Muscle of leg (tissue), 11 donors: ENCODE measurements around the gene SLC46A3. TPM values are rescaled to one million over a fixed set of nuclear protein-coding genes. Genes with fewer than 3 reads are reported as not detected.
"Not testable (repeated sequence)": the region's sequence is repeated elsewhere in the genome, so short reads cannot be mapped to it uniquely, and the experiment has no call there.

Source experiments
- DNase-seq: peaks from one replicate; pipeline ENCODE4 v3.0.0; 2013
- H3K27ac ChIP-seq: one replicate; pipeline ENCODE4 v1.5.1; 2013; ENCODE audit warnings: mild to moderate bottlenecking, low read length, control low read depth
- H3K27me3 ChIP-seq: one replicate; pipeline ENCODE4 v1.6.1; 2013; ENCODE audit warnings: low read length; ENCODE audit not compliant: control insufficient read depth, insufficient read depth
- H3K36me3 ChIP-seq: one replicate; pipeline ENCODE4 v1.6.1; 2013; ENCODE audit warnings: low read length; ENCODE audit not compliant: control insufficient read depth, insufficient read depth
- H3K4me1 ChIP-seq: one replicate; pipeline ENCODE4 v1.6.1; 2013; ENCODE audit warnings: low read length; ENCODE audit not compliant: control insufficient read depth, insufficient read depth
- H3K4me3 ChIP-seq: one replicate; pipeline ENCODE4 v1.5.1; 2013; ENCODE audit warnings: low read length, control low read depth
- H3K9me3 ChIP-seq: replicated peaks from 2 replicates; pipeline ENCODE4 v1.6.1; 2013; ENCODE audit warnings: low read depth, low read length; ENCODE audit not compliant: control insufficient read depth
- whole genome bisulfite sequencing: methylation state at CpG from one replicate; pipeline ENCODE4 v1.1.5; 2013; ENCODE audit warnings: missing lambda C conversion rate; ENCODE audit not compliant: insufficient coverage; 5-methylcytosine and 5-hydroxymethylcytosine counted together
- polyA plus RNA-seq, 8 donors: library from polyadenylated mRNA; unstranded; fragments of 120-200 nt; gene quantifications; one replicate each; pipeline versions ENCODE4 v1.2.1 to v1.2.3, GENCODE V29; 2013; ENCODE audit warnings: inconsistent platforms in 1 of 8, low replicate concordance in 1 of 8; ENCODE audit not compliant: insufficient read length in 8 of 8, insufficient read depth in 1 of 8
- total RNA-seq: library from RNA; stranded (reverse); fragments of 120-200 nt; gene quantifications from one replicate; pipeline ENCODE4 v1.2.4, GENCODE V29; 2013

SLC46A3 gene
- total and polyA plus RNA-seq, 9 donors, result 0.91 to 8.0 (median 1.4) TPM

DNA sequence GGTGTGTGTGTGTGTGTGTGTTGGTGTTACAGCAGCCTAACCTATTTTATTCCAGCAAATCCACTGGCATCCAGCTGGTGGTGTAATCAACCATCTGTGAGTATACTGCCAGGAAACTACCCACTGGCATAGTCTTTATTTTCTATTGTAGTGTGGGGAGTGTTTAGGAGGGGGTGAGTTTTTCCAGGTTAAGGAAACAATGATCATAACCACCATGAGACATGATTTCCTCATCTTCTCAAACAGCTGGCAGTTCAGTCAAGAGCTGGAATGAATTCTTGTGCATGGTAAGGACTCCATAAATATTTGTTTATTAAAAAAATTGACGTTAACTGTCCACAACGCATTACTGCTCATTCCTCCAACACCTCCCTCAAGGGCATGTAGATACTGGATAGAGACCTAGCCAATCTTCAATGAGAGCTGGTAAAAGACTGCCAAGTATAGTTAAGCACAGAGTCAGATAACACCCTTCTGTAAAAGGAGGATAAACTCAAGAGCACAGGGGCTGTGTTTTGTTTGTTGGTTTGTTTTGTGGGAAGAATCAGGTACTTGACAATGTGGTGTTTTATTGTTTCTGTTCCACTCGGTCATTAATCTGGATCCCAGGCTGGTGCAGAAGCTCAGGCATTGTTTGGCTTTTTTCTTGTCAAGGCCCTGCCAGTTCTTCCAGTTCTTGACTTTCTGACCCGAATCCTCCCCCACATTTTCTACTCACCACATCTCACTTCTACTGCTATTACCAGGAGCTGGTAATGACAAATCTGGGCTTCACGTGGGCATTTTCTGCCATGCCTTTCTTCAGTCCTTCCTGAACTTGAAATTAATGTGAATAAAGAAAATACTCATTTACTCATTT, 31.6 kb upstream of the SLC46A3 start:
- Histone ChIP-seq H3K27ac (no peak overlapping the region), H3K27me3 (no peaks in the 10 kb centered on the region), H3K4me3 (no peak overlapping the region), H3K36me3 (no peaks in the 10 kb centered on the region), H3K9me3 (no peaks in the 10 kb centered on the region), H3K4me1 (no peaks in the 10 kb centered on the region)
- DNase-seq, result no peak
- WGBS, result 100% methylated on average over 1 of the region's 5 CpGs

- no CpG with 5 or more reads among the region's 1 CpG for WGBS
- no peaks in the 10 kb centered on the region for H3K9me3 ChIP-seq
- H3K36me3 ChIP-seq, result no peaks in the 10 kb centered on the region
- no peak for DNase-seq
- no peak overlapping the region for H3K4me3 ChIP-seq
- H3K4me1 ChIP-seq, result no peaks in the 10 kb centered on the region
- no peak overlapping the region for H3K27ac ChIP-seq
- H3K27me3 ChIP-seq, result no peaks in the 10 kb centered on the region
Observed at GRCh38 chr13:28747851-28748250, 29.1 kb upstream of the SLC46A3 start.

- no CpG with 5 or more reads among the region's 4 CpGs for WGBS
- no peak overlapping the region for H3K4me3 ChIP-seq
- H3K36me3 ChIP-seq, result no peaks in the 10 kb centered on the region
- no peak overlapping the region for H3K27ac ChIP-seq
- DNase-seq, result no peak
- no peaks in the 10 kb centered on the region for H3K4me1 ChIP-seq
- H3K27me3 ChIP-seq, result no peaks in the 10 kb centered on the region
- no peaks in the 10 kb centered on the region for H3K9me3 ChIP-seq
Observed at GRCh38 chr13:28746287-28746612, 27.5 kb upstream of the SLC46A3 start.

DNA sequence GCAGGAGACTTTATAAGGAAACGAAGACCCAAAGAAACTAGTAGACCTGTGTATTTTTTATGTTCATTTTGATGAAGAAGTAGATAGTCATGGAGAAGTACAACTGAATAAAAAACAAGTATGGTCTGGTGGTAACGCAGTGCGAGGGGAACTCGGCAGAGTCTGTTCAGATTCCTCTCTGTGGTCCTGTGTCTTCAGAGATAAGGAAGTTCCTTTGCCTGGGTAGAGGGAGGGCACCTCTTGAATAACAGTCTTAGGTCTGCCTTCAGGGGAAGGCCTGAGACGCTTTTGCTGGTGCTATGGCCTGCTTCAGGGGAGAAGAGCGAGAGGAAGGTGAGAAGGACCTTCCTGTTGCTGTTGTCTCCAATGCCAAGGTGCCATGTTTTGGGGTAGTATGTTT, 25.9 kb upstream of the SLC46A3 start:
- no peak overlapping the region for H3K4me3 ChIP-seq
- no peaks in the 10 kb centered on the region for H3K36me3 ChIP-seq
- peak; percentile 22 for DNase-seq
- no peaks in the 10 kb centered on the region for H3K4me1 ChIP-seq
- no peak overlapping the region for H3K27ac ChIP-seq
- WGBS, result 86% methylated on average over 6 of the region's 6 CpGs
- H3K27me3 ChIP-seq, result no peaks in the 10 kb centered on the region
- no peaks in the 10 kb centered on the region for H3K9me3 ChIP-seq

DNA sequence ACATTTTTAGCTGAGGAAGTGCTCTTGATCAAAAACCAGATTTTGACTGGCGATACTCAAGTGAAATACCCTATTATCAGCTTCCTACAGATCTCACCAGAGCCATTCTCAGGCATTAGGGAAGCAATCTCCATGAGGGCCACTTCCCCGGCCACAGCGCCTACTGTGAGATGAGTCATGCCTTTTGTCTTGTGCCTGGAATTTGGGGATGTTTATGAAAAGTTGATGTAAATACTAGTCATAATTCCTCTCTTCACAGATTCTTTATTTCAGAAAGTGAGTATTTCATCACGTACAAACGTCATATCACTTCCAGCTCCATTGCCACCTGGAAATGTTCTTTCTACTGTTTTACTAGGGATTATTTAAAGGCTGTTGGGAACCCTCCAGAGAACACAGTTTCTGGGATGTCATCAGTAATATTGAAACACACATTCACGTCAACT, 25.3 kb upstream of the SLC46A3 start:
- DNase-seq, result peak; percentile 37
- no peaks in the 10 kb centered on the region for H3K9me3 ChIP-seq
- 60% methylated on average over 1 of the region's 6 CpGs for WGBS
- no peaks in the 10 kb centered on the region for H3K4me1 ChIP-seq
- H3K27me3 ChIP-seq, result no peaks in the 10 kb centered on the region
- H3K27ac ChIP-seq, result no peak overlapping the region
- H3K36me3 ChIP-seq, result no peaks in the 10 kb centered on the region
- no peak overlapping the region for H3K4me3 ChIP-seq

GRCh38 chr13:28743499-28744083, 24.8 kb upstream of the SLC46A3 start:
- Histone ChIP-seq H3K27ac (peak overlapping the region; percentile 3), H3K36me3 (no peaks in the 10 kb centered on the region), H3K9me3 (no peaks in the 10 kb centered on the region), H3K4me3 (no peak overlapping the region), H3K27me3 (no peaks in the 10 kb centered on the region), H3K4me1 (no peaks in the 10 kb centered on the region)
- 65% methylated on average over 2 of the region's 4 CpGs for WGBS
- DNase-seq, result no peak

DNA sequence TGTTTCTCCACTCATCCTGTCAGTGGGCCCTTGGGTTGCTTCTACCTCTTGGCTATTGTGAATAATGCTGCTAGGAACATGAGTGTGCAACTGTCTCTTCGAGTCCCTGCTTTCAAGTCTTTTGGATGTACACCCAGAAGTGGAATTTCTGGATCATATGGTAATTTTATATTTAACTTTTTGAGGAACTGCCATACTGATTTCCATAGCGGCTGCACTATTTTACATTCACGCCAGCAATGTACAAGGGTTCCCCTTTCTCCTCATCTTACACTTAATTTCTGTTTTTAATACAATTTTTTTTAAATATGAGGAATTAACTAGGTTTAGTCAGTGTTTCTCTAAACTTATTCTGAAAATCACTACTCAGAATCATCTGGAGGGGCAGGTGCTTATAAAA, 24.2 kb upstream of the SLC46A3 start:
- peak; percentile 40 for DNase-seq
- no peak overlapping the region for H3K4me3 ChIP-seq
- no peaks in the 10 kb centered on the region for H3K9me3 ChIP-seq
- no CpG with 5 or more reads among the region's 3 CpGs for WGBS
- H3K36me3 ChIP-seq, result no peaks in the 10 kb centered on the region
- H3K27me3 ChIP-seq, result no peaks in the 10 kb centered on the region
- no peaks in the 10 kb centered on the region for H3K4me1 ChIP-seq
- H3K27ac ChIP-seq, result no peak overlapping the region

DNA sequence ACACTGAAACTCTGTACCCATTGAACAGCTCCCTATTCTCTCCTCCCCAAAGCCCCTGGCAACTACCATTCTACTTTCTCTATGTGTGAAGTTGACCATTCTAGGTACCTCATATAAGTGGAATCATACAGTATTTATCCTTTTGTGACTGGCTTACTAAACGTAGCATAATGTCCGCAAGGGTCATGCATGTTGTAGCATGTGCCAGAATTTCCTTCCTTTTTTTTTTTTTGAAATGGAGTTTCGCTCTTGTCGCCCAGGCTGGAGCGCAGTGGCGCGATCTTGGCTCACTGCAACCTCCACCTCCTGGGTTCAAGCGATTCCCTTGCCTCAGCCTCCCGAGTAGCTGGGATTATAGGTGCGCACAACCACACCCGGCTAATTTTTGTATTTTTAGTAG, 23.7 kb upstream of the SLC46A3 start:
- not testable (repeated sequence) for H3K4me3 ChIP-seq, H3K27ac ChIP-seq

DNA sequence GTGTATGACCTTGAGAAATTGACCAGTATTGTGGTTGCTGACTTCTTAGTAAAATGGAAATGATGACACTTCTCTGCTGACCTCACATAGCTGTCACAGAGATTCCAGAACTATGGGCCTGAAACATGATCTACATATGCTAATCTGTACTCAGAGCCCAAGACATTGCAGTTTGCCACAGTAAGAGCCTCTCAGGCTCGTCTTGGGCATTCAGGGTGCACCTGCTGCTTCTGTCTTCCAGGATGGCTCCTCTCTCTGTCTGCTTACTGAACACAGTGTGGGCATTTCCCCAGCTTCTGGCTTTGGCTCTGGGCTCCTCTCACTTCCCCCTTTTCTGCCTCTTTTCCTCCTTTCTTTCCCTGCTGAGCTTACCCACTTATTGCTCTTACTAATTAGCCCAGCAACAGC, 22.3 kb upstream of the SLC46A3 start:
- no peaks in the 10 kb centered on the region for H3K4me1 ChIP-seq
- peak; percentile 15 for DNase-seq
- no peaks in the 10 kb centered on the region for H3K36me3 ChIP-seq
- H3K27ac ChIP-seq, result no peak overlapping the region
- WGBS, result 31% methylated on average over 1 of the region's 1 CpG
- H3K27me3 ChIP-seq, result no peaks in the 10 kb centered on the region
- no peaks in the 10 kb centered on the region for H3K9me3 ChIP-seq
- no peak overlapping the region for H3K4me3 ChIP-seq

More for the DNA sequence above, 23.7 kb upstream of the SLC46A3 start:
- 87% methylated on average over 3 of the region's 11 CpGs for WGBS
- H3K36me3 ChIP-seq, H3K27me3 ChIP-seq, H3K9me3 ChIP-seq, DNase-seq, H3K4me1 ChIP-seq: not testable (repeated sequence)

- WGBS, result 100% methylated on average over 1 of the region's 3 CpGs
- Histone ChIP-seq H3K27ac (no peak overlapping the region), H3K4me1 (no peaks in the 10 kb centered on the region), H3K27me3 (no peaks in the 10 kb centered on the region), H3K9me3 (no peaks in the 10 kb centered on the region), H3K4me3 (no peak overlapping the region), H3K36me3 (no peaks in the 10 kb centered on the region)
- no peak for DNase-seq
Observed at GRCh38 chr13:28739376-28739775, 20.6 kb upstream of the SLC46A3 start.
